Left ventricle myocardium inferior (tissue), 1 donor: ENCODE data around the gene NRP2. TPM values are rescaled to one million over a fixed set of nuclear protein-coding genes. Genes with fewer than 3 reads are reported as not detected.

ENCODE experiments used
- DNase-seq: peaks from one replicate; pipeline ENCODE4 v3.0.0-alpha.2; 2020
- H3K27ac ChIP-seq: fragments of 200-600 bp; replicated peaks from 2 replicates; pipeline ENCODE4 v1.8.0; 2021
- H3K27me3 ChIP-seq: fragments of 200-600 bp; 2 replicates; pipeline ENCODE4 v1.8.0; 2021; ENCODE audit warnings: low read depth
- H3K36me3 ChIP-seq: fragments of 200-600 bp; 2 replicates; pipeline ENCODE4 v1.8.0; 2021
- H3K4me1 ChIP-seq: fragments of 200-600 bp; 2 replicates; pipeline ENCODE4 v1.8.0; 2021
- H3K4me3 ChIP-seq: fragments of 200-600 bp; 2 replicates; pipeline ENCODE4 v1.8.0; 2021; ENCODE audit warnings: mild to moderate bottlenecking, moderate library complexity
- H3K9me3 ChIP-seq: fragments of 200-600 bp; replicated peaks from 2 replicates; pipeline ENCODE4 v1.8.0; 2021
- CTCF ChIP-seq: fragments of 200-600 bp; IDR thresholded peaks from 2 replicates; pipeline ENCODE4 v1.8.0; 2021; ENCODE audit warnings: antibody characterized with exemption, mild to moderate bottlenecking, borderline replicate concordance
- intact Hi-C: fragments of 100-400 bp; cut with micrococcal nuclease; formaldehyde crosslinking; loops from one replicate; pipeline ENCODE4 v1.11.0; 2022
- total RNA-seq: library from RNA; stranded (reverse); fragmentation: NEBNext Ultra II Directional; extraction: Animal tissue kit (Norgen Biotek cat#: 25700); gene quantifications from one replicate; pipeline ENCODE4 v1.2.1, GENCODE V29; 2021
- donor health status: DM: no; HTN: yes; CAD: no; lungs with severe emphysema.

The NRP2 gene
- total RNA-seq, 1 donor from 2014 or later: 7.6 TPM

- no peaks in the 10 kb centered on the region for H3K36me3 ChIP-seq
- no peak overlapping the region for H3K4me3 ChIP-seq
- DNase-seq: no peak
- peaks cover 15% of the 10 kb centered on the region for H3K4me1 ChIP-seq
- H3K9me3 ChIP-seq: peaks cover 24% of the 10 kb centered on the region
- H3K27ac ChIP-seq: no peak overlapping the region
- intact Hi-C loops: no loop called here
- no peaks in the 10 kb centered on the region for H3K27me3 ChIP-seq
- TF ChIP-seq CTCF: no peak
These were observed 155.4 kb downstream of the NRP2 start for GRCh38 chr2:205837663-205838062.

GRCh38 chr2:205845446-205845845 lies 163.1 kb downstream of the NRP2 start:
- no peak overlapping the region for H3K27ac ChIP-seq
- intact Hi-C loops: no loop called here
- H3K27me3 ChIP-seq: peaks cover 21% of the 10 kb centered on the region
- TF ChIP-seq CTCF: no peak
- DNase-seq: no peak
- no peak overlapping the region for H3K4me3 ChIP-seq
- H3K36me3 ChIP-seq: no peaks in the 10 kb centered on the region
- H3K9me3 ChIP-seq: no peaks in the 10 kb centered on the region
- H3K4me1 ChIP-seq: no peaks in the 10 kb centered on the region
